Thoracic aorta (tissue), 2 donors: ENCODE results near the gene NUB1. TPM values are rescaled to one million over a fixed set of nuclear protein-coding genes. Genes with fewer than 3 reads are reported as not detected.

Source experiments
- ATAC-seq: fragments of 150-250 bp; one replicate; pipeline ENCODE4 v1.8.0; 2017; ENCODE audit warnings: low read depth; ENCODE audit not compliant: insufficient number of reproducible peaks, low FRiP score
- DNase-seq: peaks from one replicate; pipeline ENCODE4 v3.0.0-alpha.2; 2020; ENCODE audit warnings: low spot score
- H3K27ac ChIP-seq, 2 donors: fragments of 200-600 bp; sonication (generic); 1 replicate in 1 of 2; 2 replicates in 1 of 2; pipeline ENCODE4 v1.5.1; 2016; ENCODE audit warnings: mild to moderate bottlenecking in 2 of 2, moderate library complexity in 2 of 2
- H3K27me3 ChIP-seq: fragments of 200-600 bp; sonication (generic); replicated peaks from 2 replicates; pipeline ENCODE4 v1.6.0; 2016; ENCODE audit warnings: mild to moderate bottlenecking; ENCODE audit not compliant: insufficient read depth
- H3K36me3 ChIP-seq: fragments of 200-600 bp; sonication (generic); one replicate; pipeline ENCODE4 v1.5.1; 2016
- H3K4me1 ChIP-seq, 2 donors: fragments of 200-600 bp; sonication (generic); 1 replicate in 1 of 2; 2 replicates in 1 of 2; pipeline versions ENCODE4 v1.5.1 to v1.6.0; 2016; ENCODE audit warnings: low read depth in 2 of 2, mild to moderate bottlenecking in 1 of 2; ENCODE audit not compliant: control insufficient read depth in 1 of 2
- H3K4me3 ChIP-seq: fragments of 200-600 bp; sonication (generic); 2 replicates; pipeline ENCODE4 v1.5.1; 2016; ENCODE audit warnings: mild to moderate bottlenecking
- H3K9me3 ChIP-seq: fragments of 200-600 bp; sonication (generic); 2 replicates; pipeline ENCODE4 v1.5.1; 2016
- total RNA-seq, 2 donors: library from RNA; depleted of rRNA; stranded (reverse); fragments of >200 nt; gene quantifications; one replicate each; pipeline versions ENCODE4 v1.1.0 to v1.2.3, GENCODE V29; 2016
- TF ChIP-seq, protein P1 (sequence below): fragments of 200-600 bp; sonication (generic); IDR thresholded peaks from one replicate; pipeline ENCODE4 v1.5.1; 2019; ENCODE audit warnings: antibody characterized with exemption

NUB1 gene
- total RNA-seq, 2 donors from 2014 or later, result 51.0 to 53.4 TPM

DNA sequence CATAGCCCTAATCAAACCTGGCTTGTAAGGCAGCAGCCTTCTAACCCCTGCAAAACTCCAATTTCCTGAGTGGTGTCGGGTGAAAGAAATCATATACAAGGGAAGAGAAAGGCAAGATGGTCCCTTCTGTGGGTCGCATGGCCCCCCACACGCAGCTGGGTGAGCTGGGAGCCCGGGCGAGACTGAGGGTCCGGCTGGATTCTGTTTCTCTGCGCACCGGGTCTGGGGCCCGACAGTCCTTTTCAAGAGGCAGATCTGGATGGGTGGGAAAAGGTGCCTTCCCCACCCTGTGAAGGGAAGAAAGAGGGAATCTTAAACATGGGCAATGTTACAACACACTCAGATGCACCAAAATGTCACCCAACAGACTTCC lies 49.7 kb downstream of the NUB1 start:
- no peak overlapping the region for H3K27ac ChIP-seq
- no peak for ATAC-seq
- no peak overlapping the region for H3K4me3 ChIP-seq
- DNase-seq, result no peak
- no peaks in the 10 kb centered on the region for H3K9me3 ChIP-seq
- TF ChIP-seq, protein P1, sequence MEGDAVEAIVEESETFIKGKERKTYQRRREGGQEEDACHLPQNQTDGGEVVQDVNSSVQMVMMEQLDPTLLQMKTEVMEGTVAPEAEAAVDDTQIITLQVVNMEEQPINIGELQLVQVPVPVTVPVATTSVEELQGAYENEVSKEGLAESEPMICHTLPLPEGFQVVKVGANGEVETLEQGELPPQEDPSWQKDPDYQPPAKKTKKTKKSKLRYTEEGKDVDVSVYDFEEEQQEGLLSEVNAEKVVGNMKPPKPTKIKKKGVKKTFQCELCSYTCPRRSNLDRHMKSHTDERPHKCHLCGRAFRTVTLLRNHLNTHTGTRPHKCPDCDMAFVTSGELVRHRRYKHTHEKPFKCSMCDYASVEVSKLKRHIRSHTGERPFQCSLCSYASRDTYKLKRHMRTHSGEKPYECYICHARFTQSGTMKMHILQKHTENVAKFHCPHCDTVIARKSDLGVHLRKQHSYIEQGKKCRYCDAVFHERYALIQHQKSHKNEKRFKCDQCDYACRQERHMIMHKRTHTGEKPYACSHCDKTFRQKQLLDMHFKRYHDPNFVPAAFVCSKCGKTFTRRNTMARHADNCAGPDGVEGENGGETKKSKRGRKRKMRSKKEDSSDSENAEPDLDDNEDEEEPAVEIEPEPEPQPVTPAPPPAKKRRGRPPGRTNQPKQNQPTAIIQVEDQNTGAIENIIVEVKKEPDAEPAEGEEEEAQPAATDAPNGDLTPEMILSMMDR, result no peak
- peaks cover 2 to 11% of the 10 kb centered on the region in 2 donors for H3K4me1 ChIP-seq
- no peaks in the 10 kb centered on the region for H3K36me3 ChIP-seq
- H3K27me3 ChIP-seq, result no peaks in the 10 kb centered on the region

DNA sequence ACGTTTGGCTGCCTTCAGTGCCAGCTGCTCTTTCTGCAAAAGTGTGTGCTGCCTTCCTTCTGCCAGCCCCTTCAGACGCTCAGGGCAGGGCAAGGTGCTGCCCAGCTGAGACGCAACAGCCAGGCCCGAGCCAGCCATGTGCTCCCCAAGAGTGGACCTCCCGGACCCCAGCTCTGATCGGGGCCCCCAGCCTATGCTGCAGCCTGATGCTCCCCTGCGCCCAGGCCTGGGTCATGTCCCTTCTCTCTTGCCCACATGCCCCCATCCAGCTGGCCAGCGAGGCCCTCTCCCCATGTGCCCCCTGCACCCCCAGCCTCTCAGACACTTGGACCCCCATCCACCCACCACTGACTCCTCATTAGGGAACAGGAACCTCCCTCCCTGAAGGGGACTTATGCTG lies 50.4 kb downstream of the NUB1 start:
- ATAC-seq (no peak), DNase-seq (no peak)
- Histone ChIP-seq H3K9me3 (no peaks in the 10 kb centered on the region), H3K36me3 (no peaks in the 10 kb centered on the region), H3K27me3 (no peaks in the 10 kb centered on the region), H3K4me3 (no peak overlapping the region), H3K27ac (no peak overlapping the region), H3K4me1 (peaks cover 0 to 4% of the 10 kb centered on the region in 2 donors)
- TF ChIP-seq, protein P1, result no peak

DNA sequence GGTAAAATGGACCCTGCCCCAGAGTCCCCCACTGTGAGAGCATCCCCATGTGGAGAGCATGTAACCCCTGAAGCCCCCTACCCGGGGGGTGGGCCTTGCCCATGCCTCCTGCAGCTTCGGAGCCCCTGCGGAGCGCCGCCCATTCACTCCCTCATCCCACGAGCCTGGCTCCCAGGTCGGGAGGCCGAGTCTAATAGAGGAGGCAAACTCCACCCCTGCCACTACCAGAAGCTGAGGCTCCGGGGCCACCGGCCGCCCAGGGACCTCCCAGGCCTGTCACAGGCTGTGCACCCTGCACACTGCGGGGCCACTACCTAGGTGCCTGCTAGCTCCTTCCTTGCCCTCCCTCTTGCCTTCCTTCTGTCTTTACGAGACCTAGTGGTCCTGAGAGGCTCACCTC lies 50.8 kb downstream of the NUB1 start:
- H3K4me1 ChIP-seq, result peaks cover 0 to 1% of the 10 kb centered on the region in 2 donors
- TF ChIP-seq, protein P1, result no peak
- ATAC-seq, result no peak
- DNase-seq, result no peak
- H3K27me3 ChIP-seq, result no peaks in the 10 kb centered on the region
- no peak overlapping the region for H3K4me3 ChIP-seq
- no peak overlapping the region for H3K27ac ChIP-seq
- no peaks in the 10 kb centered on the region for H3K36me3 ChIP-seq
- H3K9me3 ChIP-seq, result no peaks in the 10 kb centered on the region

DNA sequence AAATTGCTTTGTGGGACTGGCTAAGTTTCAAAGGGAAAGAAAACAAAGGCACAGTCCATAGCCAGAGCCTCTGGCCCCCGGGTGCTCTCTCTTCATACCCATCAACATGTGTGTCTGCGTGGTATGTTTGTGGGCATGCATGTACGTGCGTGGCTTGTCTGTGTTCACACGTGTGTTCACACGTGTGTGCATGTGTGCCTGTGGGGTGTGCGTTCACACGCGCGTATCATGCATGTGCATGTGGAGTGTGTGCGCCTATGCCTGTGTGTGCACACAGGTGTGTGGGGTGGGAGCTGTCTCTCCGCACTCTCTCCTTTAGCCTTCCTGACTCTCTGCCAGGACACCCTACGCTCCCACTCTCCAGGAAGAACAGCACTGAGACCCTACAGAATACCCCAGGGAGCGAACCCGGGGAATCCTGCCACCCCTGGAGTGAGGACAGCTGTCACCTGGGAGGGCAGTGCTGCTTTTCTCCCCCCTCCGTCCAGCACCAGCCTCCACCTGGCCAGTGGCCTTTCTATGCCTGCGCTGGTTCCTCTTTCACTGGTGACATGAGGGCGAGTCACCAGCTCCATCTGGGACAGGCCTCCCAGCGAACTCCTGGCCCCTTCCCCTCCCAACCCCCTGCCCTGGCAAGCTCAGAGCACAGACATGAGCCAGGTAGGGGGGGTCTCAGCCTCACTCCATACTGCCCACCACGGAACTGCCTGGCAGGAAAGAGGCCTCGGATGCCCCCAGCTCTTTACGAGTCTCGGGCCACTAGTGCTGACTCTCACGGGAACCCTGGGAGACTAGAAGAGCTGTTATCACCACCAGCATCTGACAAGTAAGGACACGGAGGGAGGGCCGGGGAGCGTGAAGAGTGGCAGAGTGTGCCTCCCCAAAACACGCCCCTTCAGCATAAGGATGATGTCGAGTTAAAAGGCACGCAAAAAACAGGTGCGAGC lies 51.7 kb downstream of the NUB1 start:
- Histone ChIP-seq H3K27ac (no peak overlapping the region), H3K36me3 (no peaks in the 10 kb centered on the region), H3K4me3 (no peak overlapping the region), H3K4me1 (no peaks in the 10 kb centered on the region), H3K27me3 (no peaks in the 10 kb centered on the region), H3K9me3 (no peaks in the 10 kb centered on the region)
- DNase-seq, result no peak
- TF ChIP-seq, protein P1, result no peak
- ATAC-seq, result no peak

DNA sequence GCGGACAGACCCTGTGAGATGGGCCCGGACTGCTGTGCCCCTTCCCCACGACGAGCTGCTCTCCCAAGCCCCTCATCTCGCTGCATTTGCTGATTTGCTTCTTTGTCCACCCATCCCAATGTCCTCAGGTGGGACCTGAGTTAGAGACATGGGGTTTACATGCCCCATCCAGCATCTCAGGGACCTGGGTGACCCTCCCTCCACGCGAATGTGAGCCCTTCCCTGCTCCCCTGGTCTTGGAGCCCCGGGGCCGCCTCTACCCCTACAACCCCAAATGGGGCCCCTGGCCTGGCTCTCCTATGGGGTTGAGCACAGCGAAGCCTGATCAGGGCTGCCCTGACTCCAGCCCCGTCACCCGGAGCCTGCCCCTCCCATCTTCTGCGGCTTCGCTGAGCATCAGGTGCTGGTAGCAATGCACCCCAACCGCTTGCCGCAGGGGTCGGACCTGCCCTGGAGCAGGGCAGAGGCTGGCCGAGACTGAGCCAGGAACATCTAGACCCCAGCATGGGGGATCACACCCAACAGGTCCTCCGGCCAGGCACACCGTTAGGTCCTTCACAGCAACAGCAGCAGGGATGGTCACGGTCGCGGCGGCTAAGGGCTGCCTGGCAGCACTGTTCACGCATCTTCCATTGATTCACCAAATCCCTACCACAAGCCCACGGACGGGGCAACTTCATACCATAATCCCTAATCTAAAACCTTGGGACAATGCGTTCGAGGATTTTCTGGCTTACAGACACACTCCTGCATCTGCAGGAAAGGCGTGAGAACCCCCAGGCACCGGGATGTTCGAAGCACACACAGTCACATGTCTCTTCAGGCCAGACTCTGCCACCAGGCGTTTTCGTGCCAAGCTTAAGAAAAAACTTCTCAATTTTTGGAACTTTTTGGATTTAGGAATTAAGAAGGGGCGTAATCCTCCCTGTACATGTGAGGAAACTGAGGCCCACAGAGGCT lies 52.7 kb downstream of the NUB1 start:
- ATAC-seq, result no peak
- no peak overlapping the region for H3K27ac ChIP-seq
- DNase-seq, result no peak

More for the DNA sequence above, 52.7 kb downstream of the NUB1 start:
- no peaks in the 10 kb centered on the region for H3K27me3 ChIP-seq
- TF ChIP-seq, protein P1, result no peak
- no peaks in the 10 kb centered on the region for H3K9me3 ChIP-seq
- H3K4me3 ChIP-seq, result no peak overlapping the region
- no peaks in the 10 kb centered on the region for H3K4me1 ChIP-seq
- no peaks in the 10 kb centered on the region for H3K36me3 ChIP-seq
